ENCODE measurements around the gene TNFRSF25. TPM values are rescaled to one million over a fixed set of nuclear protein-coding genes. Genes with fewer than 3 reads are reported as not detected.
"Not testable (repeated sequence)": the region's sequence is repeated elsewhere in the genome, so short reads cannot be mapped to it uniquely, and the experiment has no call there.

The TNFRSF25 gene
- total RNA-seq, 4 donors from 2014 or later, result 31.0 to 88.4 (median 61.5) TPM

DNA sequence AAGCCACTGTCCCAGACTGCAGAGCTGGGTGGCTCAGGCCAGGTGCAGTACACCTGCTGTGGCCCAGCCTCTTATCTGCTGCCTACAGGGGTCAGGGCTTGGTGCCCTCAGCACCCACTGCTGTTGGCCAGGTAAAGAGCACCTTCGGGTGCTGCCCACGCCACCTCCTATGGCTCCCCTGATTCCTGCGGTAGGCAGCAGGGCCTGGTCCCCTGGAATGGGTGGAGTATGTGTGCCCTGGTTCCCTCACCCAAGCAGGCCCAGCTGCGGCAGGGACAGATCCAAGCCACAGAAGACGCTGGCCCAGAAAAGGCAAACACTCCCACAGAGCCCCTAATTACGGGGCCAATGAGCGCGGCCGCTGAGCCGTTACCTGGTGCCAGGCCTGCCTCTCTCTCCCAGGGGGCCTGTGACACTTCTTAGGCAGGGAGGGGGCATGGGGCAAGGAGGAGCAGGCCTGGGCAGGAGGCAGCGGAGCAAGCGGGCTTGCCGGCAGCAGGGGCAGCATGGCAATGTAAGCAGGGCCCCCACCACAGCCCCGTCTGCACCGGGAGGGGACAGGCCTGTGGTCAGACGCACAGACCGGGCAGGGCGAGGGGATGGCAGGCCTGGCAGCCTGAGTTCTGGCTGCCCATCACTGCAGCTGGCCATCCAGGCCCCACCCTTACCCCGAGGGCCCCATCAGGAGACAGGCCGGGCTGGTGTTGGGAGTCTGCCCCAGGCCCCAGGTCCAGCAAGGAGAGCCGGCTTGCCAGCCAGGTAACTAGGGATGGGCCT, 22.4 kb downstream of the TNFRSF25 start:
- H3K27me3 ChIP-seq, result peaks cover 0 to 21% of the 10 kb centered on the region in 2 donors
- H3K27ac ChIP-seq, result no peak overlapping the region
- no peak for DNase-seq
- no peaks in the 10 kb centered on the region for H3K36me3 ChIP-seq
- TF ChIP-seq POLR2A (IDR thresholded peaks at IDR 0.05), result no peak
- TF ChIP-seq, protein P1, sequence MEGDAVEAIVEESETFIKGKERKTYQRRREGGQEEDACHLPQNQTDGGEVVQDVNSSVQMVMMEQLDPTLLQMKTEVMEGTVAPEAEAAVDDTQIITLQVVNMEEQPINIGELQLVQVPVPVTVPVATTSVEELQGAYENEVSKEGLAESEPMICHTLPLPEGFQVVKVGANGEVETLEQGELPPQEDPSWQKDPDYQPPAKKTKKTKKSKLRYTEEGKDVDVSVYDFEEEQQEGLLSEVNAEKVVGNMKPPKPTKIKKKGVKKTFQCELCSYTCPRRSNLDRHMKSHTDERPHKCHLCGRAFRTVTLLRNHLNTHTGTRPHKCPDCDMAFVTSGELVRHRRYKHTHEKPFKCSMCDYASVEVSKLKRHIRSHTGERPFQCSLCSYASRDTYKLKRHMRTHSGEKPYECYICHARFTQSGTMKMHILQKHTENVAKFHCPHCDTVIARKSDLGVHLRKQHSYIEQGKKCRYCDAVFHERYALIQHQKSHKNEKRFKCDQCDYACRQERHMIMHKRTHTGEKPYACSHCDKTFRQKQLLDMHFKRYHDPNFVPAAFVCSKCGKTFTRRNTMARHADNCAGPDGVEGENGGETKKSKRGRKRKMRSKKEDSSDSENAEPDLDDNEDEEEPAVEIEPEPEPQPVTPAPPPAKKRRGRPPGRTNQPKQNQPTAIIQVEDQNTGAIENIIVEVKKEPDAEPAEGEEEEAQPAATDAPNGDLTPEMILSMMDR (IDR thresholded peaks at IDR 0.05), result no peak
- no peaks in the 10 kb centered on the region for H3K9me3 ChIP-seq
- H3K4me3 ChIP-seq, result no peak overlapping the region
- peaks cover 0 to 39% (median 13%) of the 10 kb centered on the region in 4 donors for H3K4me1 ChIP-seq

DNA sequence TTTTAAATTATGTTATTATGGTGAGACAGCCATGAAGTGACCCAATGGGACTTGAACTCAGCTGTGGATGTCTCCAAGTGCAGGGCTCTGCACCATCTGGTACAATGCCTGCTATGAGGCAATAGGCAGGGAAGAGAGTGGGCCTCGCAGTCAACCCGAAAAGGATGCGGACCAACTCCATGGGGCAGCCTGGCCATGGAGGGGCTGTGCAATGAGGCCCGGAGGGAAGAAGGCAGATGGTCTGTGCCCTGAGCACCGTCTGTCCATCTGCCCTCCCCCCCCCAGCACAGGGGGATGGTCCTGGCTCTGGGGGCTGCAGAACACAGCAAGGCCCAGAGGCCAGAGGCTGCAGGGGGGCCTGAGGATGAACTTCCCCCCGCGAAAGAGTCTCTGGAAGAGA, 24.4 kb downstream of the TNFRSF25 start:
- no peak overlapping the region for H3K4me3 ChIP-seq

GRCh38 chr1:6440198-6441126, 25.5 kb downstream of the TNFRSF25 start:
- DNase-seq, result peak; percentile 49 to 89 (median 87)

More for the DNA sequence above, 24.4 kb downstream of the TNFRSF25 start:
- Histone ChIP-seq H3K9me3 (no peaks in the 10 kb centered on the region), H3K27ac (no peak overlapping the region), H3K4me1 (peaks cover 0 to 19% (median 0%) of the 10 kb centered on the region in 4 donors), H3K36me3 (no peaks in the 10 kb centered on the region), H3K27me3 (peaks cover 0 to 3% of the 10 kb centered on the region in 2 donors)
- DNase-seq, result no peak
- TF ChIP-seq, protein P1 (IDR thresholded peaks at IDR 0.05), result no peak
- no peak for TF ChIP-seq POLR2A (IDR thresholded peaks at IDR 0.05)

DNA sequence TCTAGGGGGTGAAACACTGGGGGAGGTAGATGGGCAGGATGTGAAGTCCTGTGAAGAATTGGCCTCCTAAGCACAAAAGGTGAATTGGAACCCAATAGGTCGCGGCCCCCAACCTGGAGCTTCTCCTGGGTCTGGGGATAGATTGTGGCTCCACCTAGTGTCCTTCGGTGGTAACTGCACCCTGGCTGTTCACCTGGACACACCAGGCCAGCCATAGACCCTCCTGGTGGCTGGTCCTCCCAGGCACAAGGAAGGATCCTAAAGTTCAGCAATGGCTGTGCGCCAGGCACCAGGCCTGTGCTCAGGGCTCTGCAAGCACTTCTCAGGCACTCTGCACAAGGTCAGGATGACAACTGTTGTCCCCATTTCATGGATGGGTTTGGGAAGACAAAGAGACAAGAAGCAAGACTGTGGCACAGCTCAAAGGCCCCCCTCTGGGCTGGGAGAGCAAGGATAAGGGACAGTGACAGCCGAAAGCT, 27.9 kb downstream of the TNFRSF25 start:
- peak; percentile 61 to 85 (median 77) for DNase-seq
- TF ChIP-seq, protein P1 (IDR thresholded peaks at IDR 0.05), result peak; percentile 63 to 94 (median 87)
- no peak for TF ChIP-seq POLR2A (IDR thresholded peaks at IDR 0.05)
- H3K4me1 ChIP-seq, result peaks cover 0 to 15% (median 0%) of the 10 kb centered on the region in 4 donors
- no peaks in the 10 kb centered on the region for H3K9me3 ChIP-seq
- H3K4me3 ChIP-seq, result no peak overlapping the region
- H3K27ac ChIP-seq, result no peak overlapping the region
- H3K36me3 ChIP-seq, result no peaks in the 10 kb centered on the region
- H3K27me3 ChIP-seq, result peaks cover 0 to 3% of the 10 kb centered on the region in 2 donors

More at GRCh38 chr1:6440198-6441126, 25.5 kb downstream of the TNFRSF25 start:
- Histone ChIP-seq H3K27ac (no peak overlapping the region), H3K27me3 (peaks cover 0 to 3% of the 10 kb centered on the region in 2 donors), H3K4me1 (peaks cover 0 to 15% (median 0%) of the 10 kb centered on the region in 4 donors), H3K9me3 (no peaks in the 10 kb centered on the region), H3K4me3 (peak overlapping the region in 3 of 4 donors; percentile 33 to 48 (median 43)), H3K36me3 (no peaks in the 10 kb centered on the region)
- TF ChIP-seq POLR2A (IDR thresholded peaks at IDR 0.05), result no peak
- TF ChIP-seq, protein P1 (IDR thresholded peaks at IDR 0.05), result peak in 4 of 6 experiments; percentile 33 to 56 (median 43)

DNA sequence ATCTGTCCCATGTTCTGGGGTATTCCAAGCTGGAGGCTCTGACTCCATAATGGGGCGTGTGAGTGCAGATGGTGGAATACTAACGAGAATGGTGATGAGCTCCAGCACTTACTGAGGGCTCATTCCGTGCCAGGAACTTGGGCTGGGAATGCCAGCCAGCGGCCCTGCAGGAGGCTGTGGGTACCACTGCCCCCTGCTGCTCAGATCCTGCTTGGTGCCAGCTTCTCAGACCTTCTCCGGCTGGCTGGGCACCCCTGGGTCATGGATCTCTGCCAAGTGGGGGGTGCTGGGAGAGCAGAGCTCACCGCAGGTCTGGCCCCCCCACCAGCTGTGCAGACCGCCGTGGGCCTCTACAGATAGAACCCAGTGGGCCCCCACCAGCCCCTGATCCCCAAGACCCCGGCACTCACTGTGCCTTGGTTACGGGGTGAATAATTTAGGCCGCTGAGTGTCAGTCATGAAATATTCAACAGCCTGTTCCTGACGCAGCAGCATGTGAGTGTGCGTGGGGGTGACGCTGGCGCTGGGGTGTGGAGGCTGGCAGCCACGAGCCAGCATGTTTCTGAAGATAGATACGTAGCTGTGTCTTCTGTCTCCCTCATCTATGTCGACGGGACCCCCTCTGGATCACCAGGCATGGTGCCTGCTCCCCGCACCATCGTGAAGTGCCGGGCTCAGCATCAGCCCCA, 28.8 kb downstream of the TNFRSF25 start:
- not testable (repeated sequence) for H3K27ac ChIP-seq, H3K27me3 ChIP-seq, DNase-seq, H3K9me3 ChIP-seq, H3K4me3 ChIP-seq, H3K36me3 ChIP-seq
- peaks cover 0 to 15% (median 0%) of the 10 kb centered on the region in 4 donors for H3K4me1 ChIP-seq
- TF ChIP-seq, protein P1 (IDR thresholded peaks at IDR 0.05), result peak in 4 of 6 experiments; percentile 9 to 40 (median 26)

DNA sequence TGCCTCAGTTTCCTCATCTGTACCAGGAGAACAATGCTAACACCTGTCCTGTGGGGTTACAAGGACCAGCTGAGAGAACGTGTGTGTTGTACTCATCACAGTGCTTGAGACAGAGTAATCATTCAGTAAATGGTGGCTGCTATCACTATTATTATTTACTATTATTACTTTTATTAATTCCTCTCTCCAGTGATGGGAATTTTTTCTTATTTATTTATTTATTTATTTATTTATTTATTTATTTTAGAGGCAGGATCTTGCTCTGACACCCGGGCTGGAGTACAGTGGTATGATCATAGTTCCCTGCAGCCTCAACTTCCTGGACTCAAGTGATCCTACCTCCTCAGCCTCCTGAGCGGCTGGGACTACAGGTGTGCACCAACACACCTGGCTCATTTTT, 29.7 kb downstream of the TNFRSF25 start:
- H3K4me3 ChIP-seq, H3K36me3 ChIP-seq, H3K27me3 ChIP-seq, DNase-seq, H3K27ac ChIP-seq, H3K9me3 ChIP-seq: not testable (repeated sequence)
- peaks cover 0 to 15% (median 0%) of the 10 kb centered on the region in 4 donors for H3K4me1 ChIP-seq
